Activated CD8-positive, alpha-beta memory T cell treated with anti-CD3 and anti-CD28 coated beads, Interleukin-2, amount 10 ng/mL, durations not matched to agents 7 days and 5 days (primary cell): ENCODE measurements around the gene CSNK1G1. TPM values are rescaled to one million over a fixed set of nuclear protein-coding genes. Genes with fewer than 3 reads are reported as not detected.

Source experiments
- total RNA-seq, 2 experiments: library from RNA; stranded (reverse); gene quantifications; one replicate each; pipeline ENCODE4 v1.2.3, GENCODE V29; 2021

CSNK1G1 gene
- total RNA-seq, 2 experiments from 2014 or later, result 26.9 to 30.5 TPM

Other genes with a start within 250 kb of the CSNK1G1 start
- gene SNX22, start 204.4 kb downstream of the CSNK1G1 start, total RNA-seq, result under 1 TPM; 0.21 to 0.35 TPM
- gene PPIB, start 193.2 kb downstream of the CSNK1G1 start, total RNA-seq, result 100 to 1,000 TPM; 308 to 386 TPM
- 100 to 1,000 TPM; 138 to 139 TPM for gene PCLAF, start 25.3 kb upstream of the CSNK1G1 start, total RNA-seq
- 10 to 100 TPM; 19.5 to 19.8 TPM for gene TRIP4, start 31.7 kb upstream of the CSNK1G1 start, total RNA-seq
- gene ZNF609, start 104.4 kb upstream of the CSNK1G1 start, total RNA-seq, result 10 to 100 TPM; 36.8 to 47.5 TPM